ENCODE measurements around the gene NAALAD2. TPM values are rescaled to one million over a fixed set of nuclear protein-coding genes. Genes with fewer than 3 reads are reported as not detected.
"Not testable (repeated sequence)": the region's sequence is repeated elsewhere in the genome, so short reads cannot be mapped to it uniquely, and the experiment has no call there.

Gene NAALAD2
- total RNA-seq, 4 donors from 2014 or later, result 0.11 to 0.49 (median 0.30) TPM

DNA sequence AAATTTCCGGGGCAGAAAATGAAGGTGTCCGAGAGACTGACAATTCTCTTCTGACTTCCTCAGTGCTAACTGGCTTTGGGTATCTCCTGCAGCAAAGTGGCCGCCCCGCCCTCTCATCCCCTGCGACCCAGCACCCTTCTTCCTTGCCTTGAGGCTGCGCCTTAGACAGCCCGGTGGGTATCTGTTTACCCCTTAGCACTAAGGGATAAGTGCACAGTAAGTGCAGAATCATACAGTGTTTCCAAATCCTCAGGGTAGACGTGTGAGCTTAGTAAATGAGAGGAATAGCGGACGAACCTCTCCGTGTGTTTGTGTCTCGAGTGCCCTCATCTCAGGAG, 88.8 kb downstream of the NAALAD2 start:
- DNase-seq (ENCODE audit: low spot score in 2 of 2), result no peak
- 0% methylated on average over 12 of the region's 12 CpGs for WGBS, 2 donors
- intact Hi-C loops (cut with DNase I; ENCODE audit: low total_unique reads), result no loop called here
- TF ChIP-seq POLR2A (IDR thresholded peaks at IDR 0.05) (no peak), CTCF (IDR thresholded peaks at IDR 0.05) (no peak)
- H3K4me3 ChIP-seq (ENCODE audit: low read depth, poor library complexity, severe bottlenecking), result peak overlapping the region; percentile 66

DNA sequence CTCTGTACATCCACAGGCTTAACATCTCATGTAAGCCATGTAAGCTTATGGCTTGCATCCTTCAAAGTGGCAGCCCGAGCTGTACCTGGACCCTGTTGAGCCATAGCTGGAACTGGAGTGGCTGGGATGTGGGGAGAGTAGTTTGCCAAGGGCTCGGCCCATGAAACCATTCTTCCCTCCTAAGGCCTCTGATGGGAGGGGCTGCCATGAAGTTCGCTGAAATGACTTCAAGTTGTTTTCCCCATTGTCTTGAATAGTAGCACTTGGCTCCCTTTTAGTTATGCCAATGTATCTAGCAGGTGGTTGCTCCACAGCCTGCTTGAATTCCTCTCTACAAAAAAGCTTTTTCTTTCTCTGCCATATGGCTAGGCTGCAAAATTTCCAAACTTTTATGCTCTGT, 93.6 kb downstream of the NAALAD2 start:
- no peak for DNase-seq (ENCODE audit: low spot score in 2 of 2)
- intact Hi-C loops (cut with DNase I; ENCODE audit: low total_unique reads), result no loop called here
- 94 to 95% methylated on average over 3 of the region's 3 CpGs for WGBS, 2 donors
- H3K4me3 ChIP-seq (ENCODE audit: low read depth, poor library complexity, severe bottlenecking), result no peak overlapping the region
- TF ChIP-seq POLR2A (IDR thresholded peaks at IDR 0.05) (no peak), CTCF (IDR thresholded peaks at IDR 0.05) (no peak)

DNA sequence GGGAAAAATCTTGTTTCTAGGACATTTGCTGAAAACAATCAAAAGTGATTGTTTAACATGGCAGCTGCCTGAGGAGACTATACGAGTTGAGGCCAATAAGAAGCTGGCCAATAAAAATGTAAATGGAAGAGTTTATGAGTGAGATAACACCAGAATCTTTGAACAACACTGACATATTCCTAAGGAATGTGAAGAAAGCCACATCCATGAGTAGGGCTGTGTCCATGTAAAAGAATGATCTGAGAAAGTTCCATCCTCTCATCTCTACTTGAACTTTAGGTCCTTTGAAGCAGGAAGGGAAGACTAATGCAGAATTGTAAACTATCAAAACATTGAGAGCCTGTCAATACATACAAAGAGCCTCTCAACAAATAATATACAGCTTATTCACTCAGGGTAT, 95.3 kb downstream of the NAALAD2 start:
- intact Hi-C loops (cut with DNase I; ENCODE audit: low total_unique reads), result no loop called here
- 87 to 93% methylated on average over 1 of the region's 1 CpG for WGBS, 2 donors
- no peak for DNase-seq (ENCODE audit: low spot score in 2 of 2)

GRCh38 chr11:90234977-90235376, 100.5 kb downstream of the NAALAD2 start:
- 85 to 88% methylated on average over 2 of the region's 2 CpGs for WGBS, 2 donors
- DNase-seq (ENCODE audit: low spot score in 2 of 2), result no peak
- TF ChIP-seq POLR2A (IDR thresholded peaks at IDR 0.05), result no peak
- no peak for TF ChIP-seq CTCF (IDR thresholded peaks at IDR 0.05)
- intact Hi-C loops (cut with DNase I; ENCODE audit: low total_unique reads), result no loop called here
- no peak overlapping the region for H3K4me3 ChIP-seq (ENCODE audit: low read depth, poor library complexity, severe bottlenecking)

More for the DNA sequence above, 95.3 kb downstream of the NAALAD2 start:
- TF ChIP-seq POLR2A (IDR thresholded peaks at IDR 0.05) (no peak), CTCF (IDR thresholded peaks at IDR 0.05) (no peak)
- no peak overlapping the region for H3K4me3 ChIP-seq (ENCODE audit: low read depth, poor library complexity, severe bottlenecking)

- no peak overlapping the region for H3K4me3 ChIP-seq (ENCODE audit: low read depth, poor library complexity, severe bottlenecking)
- DNase-seq (ENCODE audit: low spot score in 2 of 2), result no peak
- WGBS, 2 donors, result 78 to 84% methylated on average over 4 of the region's 4 CpGs
- TF ChIP-seq CTCF (IDR thresholded peaks at IDR 0.05), result no peak
- TF ChIP-seq POLR2A (IDR thresholded peaks at IDR 0.05), result no peak
- intact Hi-C loops (cut with DNase I; ENCODE audit: low total_unique reads), result no loop called here
These were observed 101.1 kb downstream of the NAALAD2 start for GRCh38 chr11:90235526-90235925.

GRCh38 chr11:90237004-90237403, 102.5 kb downstream of the NAALAD2 start:
- WGBS, 2 donors, result 81 to 87% methylated on average over 4 of the region's 4 CpGs
- intact Hi-C loops (cut with DNase I; ENCODE audit: low total_unique reads), result no loop called here

DNA sequence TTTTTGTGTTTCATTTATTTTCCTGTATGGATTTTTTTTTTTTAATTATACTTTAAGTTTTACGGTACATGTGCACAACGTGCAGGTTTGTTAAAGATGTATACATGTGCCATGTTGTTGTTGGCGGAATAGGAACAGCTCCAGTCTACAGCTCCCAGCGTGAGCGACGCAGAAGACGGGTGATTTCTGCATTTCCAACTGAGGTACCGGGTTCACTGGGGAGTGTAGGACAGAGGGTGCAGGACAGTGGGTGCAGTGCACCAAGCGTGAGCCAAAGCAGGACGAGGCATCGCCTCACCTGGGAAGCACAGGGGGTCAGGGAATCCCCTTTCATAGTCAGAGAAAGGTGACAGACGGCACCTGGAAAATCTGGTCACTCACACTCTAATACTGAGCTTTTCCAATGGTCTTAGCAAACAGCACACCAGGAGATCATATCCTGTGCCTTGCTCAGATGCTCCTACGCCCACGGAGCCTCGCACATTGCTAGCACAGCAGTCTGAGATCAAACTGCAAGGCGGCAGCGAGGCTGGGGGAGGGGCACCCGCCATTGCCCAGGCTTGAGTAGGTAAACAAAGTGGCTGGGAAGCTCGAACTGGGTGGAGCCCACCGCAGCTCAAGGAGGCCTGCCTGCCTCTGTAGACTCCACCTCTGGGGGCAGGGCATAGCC, 105.6 kb downstream of the NAALAD2 start:
- H3K4me3 ChIP-seq (ENCODE audit: low read depth, poor library complexity, severe bottlenecking), result not testable (repeated sequence)

More at GRCh38 chr11:90237004-90237403, 102.5 kb downstream of the NAALAD2 start:
- no peak for TF ChIP-seq POLR2A (IDR thresholded peaks at IDR 0.05)
- no peak for TF ChIP-seq CTCF (IDR thresholded peaks at IDR 0.05)
- no peak for DNase-seq (ENCODE audit: low spot score in 2 of 2)
- H3K4me3 ChIP-seq (ENCODE audit: low read depth, poor library complexity, severe bottlenecking), result no peak overlapping the region

More for the DNA sequence above, 105.6 kb downstream of the NAALAD2 start:
- DNase-seq (ENCODE audit: low spot score in 2 of 2); intact Hi-C loops (cut with DNase I; ENCODE audit: low total_unique reads): not testable (repeated sequence)
- WGBS, 2 donors, result 81 to 89% methylated on average over 20 of the region's 20 CpGs

Measured in lower leg skin (tissue), 4 donors.